Neural progenitor cell (in vitro differentiated cells): Measurements from ENCODE around the gene DAW1. TPM values are rescaled to one million over a fixed set of nuclear protein-coding genes. Genes with fewer than 3 reads are reported as not detected.

Experiments used
- DNase-seq: peaks from one replicate; pipeline ENCODE4 v3.0.0-alpha.2; 2016; ENCODE audit warnings: low spot score
- H2AFZ ChIP-seq: fragments of 200-600 bp; sonication (generic); replicated peaks from 2 replicates; pipeline ENCODE4 v1.6.1; 2016; ENCODE audit warnings: antibody characterized with exemption
- H3F3A ChIP-seq: fragments of 200-600 bp; sonication (generic); 2 replicates; pipeline ENCODE4 v1.6.1; 2016; ENCODE audit warnings: antibody characterized with exemption, low read depth
- H3K27ac ChIP-seq: fragments of 200-600 bp; sonication (generic); 2 replicates; pipeline ENCODE4 v1.5.1; 2016; ENCODE audit warnings: mild to moderate bottlenecking
- H3K27me3 ChIP-seq: fragments of 200-600 bp; sonication (generic); 2 replicates; pipeline ENCODE4 v1.6.1; 2016; ENCODE audit warnings: mild to moderate bottlenecking, moderate library complexity
- H3K36me3 ChIP-seq: fragments of 200-600 bp; sonication (generic); 2 replicates; pipeline ENCODE4 v1.5.1; 2016
- H3K4me1 ChIP-seq: fragments of 200-600 bp; sonication (generic); 2 replicates; pipeline ENCODE4 v1.6.1; 2016; ENCODE audit warnings: mixed run types
- H3K4me2 ChIP-seq: fragments of 200-600 bp; sonication (generic); 2 replicates; pipeline ENCODE4 v1.6.1; 2016
- H3K4me3 ChIP-seq: fragments of 200-600 bp; sonication (generic); 2 replicates; pipeline ENCODE4 v1.5.1; 2016
- H3K79me2 ChIP-seq: fragments of 200-600 bp; sonication (generic); 2 replicates; pipeline ENCODE4 v1.6.1; 2016; ENCODE audit warnings: low read depth
- H3K9ac ChIP-seq: fragments of 200-600 bp; sonication (generic); 2 replicates; pipeline ENCODE4 v1.6.1; 2016
- H3K9me3 ChIP-seq: fragments of 200-600 bp; sonication (generic); 2 replicates; pipeline ENCODE4 v1.5.1; 2016; ENCODE audit warnings: low read depth
- H4K20me1 ChIP-seq: fragments of 200-600 bp; sonication (generic); 2 replicates; pipeline ENCODE4 v1.6.1; 2016; ENCODE audit warnings: low read depth
- H3K27ac Mint-ChIP-seq: 3 replicates; pipeline ENCODE4 v1.8.0; 2021; ENCODE audit warnings: mixed read lengths
- H3K27me3 Mint-ChIP-seq: 2 replicates; pipeline ENCODE4 v1.8.0; 2022; ENCODE audit warnings: low read depth, mild to moderate bottlenecking, inconsistent platforms, moderate library complexity, mixed read lengths; ENCODE audit not compliant: insufficient read depth
- H3K36me3 Mint-ChIP-seq: 3 replicates; pipeline ENCODE4 v1.8.0; 2021; ENCODE audit warnings: mixed read lengths
- H3K4me1 Mint-ChIP-seq: 3 replicates; pipeline ENCODE4 v1.8.0; 2021; ENCODE audit warnings: mixed read lengths
- H3K4me3 Mint-ChIP-seq: 3 replicates; pipeline ENCODE4 v1.8.0; 2021; ENCODE audit warnings: mild to moderate bottlenecking, moderate library complexity, mixed read lengths
- H3K9me3 Mint-ChIP-seq: 3 replicates; pipeline ENCODE4 v1.8.0; 2020; ENCODE audit warnings: mixed read lengths
- EZH2 ChIP-seq: fragments of 200-600 bp; sonication (generic); IDR thresholded peaks from 2 replicates; pipeline ENCODE4 v1.6.1; 2017; ENCODE audit warnings: antibody characterized with exemption, mild to moderate bottlenecking, moderate library complexity
- EZH2phosphoT487 ChIP-seq: fragments of 200-600 bp; sonication (generic); IDR thresholded peaks from 2 replicates; pipeline ENCODE4 v1.6.1; 2017; ENCODE audit warnings: antibody characterized with exemption
- total RNA-seq: library from RNA; depleted of rRNA; stranded (reverse); fragments of >200 nt; gene quantifications from 2 replicates; pipeline ENCODE4 v1.2.3, GENCODE V29; 2015; ENCODE audit warnings: low replicate concordance
- TF ChIP-seq, protein P1 (sequence below): fragments of 200-600 bp; sonication (generic); IDR thresholded peaks from 2 replicates; pipeline ENCODE4 v1.5.1; 2017; ENCODE audit warnings: antibody characterized with exemption, mild to moderate bottlenecking

DAW1 gene
- total RNA-seq, 1 donor from 2014 or later: not detected

DNA sequence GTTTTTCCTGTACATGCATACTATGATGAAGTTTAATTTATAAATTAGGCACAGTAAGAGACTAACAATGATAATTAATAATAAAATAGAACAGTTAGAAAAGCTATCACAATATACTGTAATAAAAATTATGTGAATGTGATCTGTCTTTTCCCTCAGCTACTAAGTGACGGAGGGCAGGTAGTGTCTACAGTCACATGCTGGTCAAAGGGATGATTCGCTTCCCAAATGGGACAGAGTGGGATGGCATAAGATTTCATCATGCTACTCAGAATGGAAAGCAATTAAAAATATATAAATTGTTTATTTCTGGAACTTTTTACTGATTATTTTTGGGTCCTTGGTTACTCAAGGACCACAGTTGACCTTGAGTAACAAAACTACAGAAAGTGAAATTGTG is 71.5 kb downstream of the DAW1 start:
- H4K20me1 ChIP-seq: no peaks in the 10 kb centered on the region
- no peak overlapping the region for H3K4me3 Mint-ChIP-seq
- no peak overlapping the region for H3K4me2 ChIP-seq
- peaks cover 5% of the 10 kb centered on the region for H3K4me1 ChIP-seq
- no peaks in the 10 kb centered on the region for H3K27me3 ChIP-seq
- H3K4me3 ChIP-seq: no peak overlapping the region
- no peaks in the 10 kb centered on the region for H3F3A ChIP-seq
- H3K9me3 ChIP-seq: no peaks in the 10 kb centered on the region
- H3K27ac ChIP-seq: no peak overlapping the region
- no peaks in the 10 kb centered on the region for H3K36me3 ChIP-seq
- H3K36me3 Mint-ChIP-seq: no peaks in the 10 kb centered on the region
- H3K79me2 ChIP-seq: no peaks in the 10 kb centered on the region
- TF ChIP-seq, protein P1, sequence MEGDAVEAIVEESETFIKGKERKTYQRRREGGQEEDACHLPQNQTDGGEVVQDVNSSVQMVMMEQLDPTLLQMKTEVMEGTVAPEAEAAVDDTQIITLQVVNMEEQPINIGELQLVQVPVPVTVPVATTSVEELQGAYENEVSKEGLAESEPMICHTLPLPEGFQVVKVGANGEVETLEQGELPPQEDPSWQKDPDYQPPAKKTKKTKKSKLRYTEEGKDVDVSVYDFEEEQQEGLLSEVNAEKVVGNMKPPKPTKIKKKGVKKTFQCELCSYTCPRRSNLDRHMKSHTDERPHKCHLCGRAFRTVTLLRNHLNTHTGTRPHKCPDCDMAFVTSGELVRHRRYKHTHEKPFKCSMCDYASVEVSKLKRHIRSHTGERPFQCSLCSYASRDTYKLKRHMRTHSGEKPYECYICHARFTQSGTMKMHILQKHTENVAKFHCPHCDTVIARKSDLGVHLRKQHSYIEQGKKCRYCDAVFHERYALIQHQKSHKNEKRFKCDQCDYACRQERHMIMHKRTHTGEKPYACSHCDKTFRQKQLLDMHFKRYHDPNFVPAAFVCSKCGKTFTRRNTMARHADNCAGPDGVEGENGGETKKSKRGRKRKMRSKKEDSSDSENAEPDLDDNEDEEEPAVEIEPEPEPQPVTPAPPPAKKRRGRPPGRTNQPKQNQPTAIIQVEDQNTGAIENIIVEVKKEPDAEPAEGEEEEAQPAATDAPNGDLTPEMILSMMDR: no peak
- TF ChIP-seq EZH2phosphoT487 (no peak), EZH2 (no peak)
- H3K9ac ChIP-seq: no peak overlapping the region
- H2AFZ ChIP-seq: no peak overlapping the region
- H3K27ac Mint-ChIP-seq: no peak overlapping the region
- DNase-seq: no peak
- no peaks in the 10 kb centered on the region for H3K27me3 Mint-ChIP-seq
- peaks cover 4% of the 10 kb centered on the region for H3K9me3 Mint-ChIP-seq
- peaks cover 4% of the 10 kb centered on the region for H3K4me1 Mint-ChIP-seq

DNA sequence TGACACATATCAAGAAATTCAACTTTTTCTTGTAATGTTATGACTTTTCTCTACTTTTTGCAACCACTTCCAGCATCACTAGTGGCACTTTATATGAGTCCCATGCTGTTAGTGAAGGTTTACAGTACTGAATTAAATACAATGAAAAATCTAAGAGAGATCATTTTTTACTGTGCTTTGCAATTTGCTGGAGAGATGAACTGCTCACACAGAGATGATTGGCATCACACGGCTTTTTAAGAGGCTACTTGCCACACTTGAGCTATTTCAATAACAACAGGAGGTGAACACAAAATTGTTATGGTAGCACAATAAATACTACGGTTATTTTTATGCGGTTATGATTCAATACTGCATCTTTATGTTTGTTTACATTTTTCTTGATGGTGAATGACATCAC is 88.9 kb downstream of the DAW1 start:
- no peak overlapping the region for H3K4me2 ChIP-seq
- no peaks in the 10 kb centered on the region for H3K9me3 ChIP-seq
- no peaks in the 10 kb centered on the region for H3F3A ChIP-seq
- no peak for TF ChIP-seq EZH2
- TF ChIP-seq, protein P1: no peak
- TF ChIP-seq EZH2phosphoT487: no peak
- no peaks in the 10 kb centered on the region for H3K79me2 ChIP-seq
- Mint-ChIP-seq H3K4me1 (peaks cover 3% of the 10 kb centered on the region), H3K9me3 (no peaks in the 10 kb centered on the region), H3K4me3 (no peak overlapping the region), H3K27me3 (no peaks in the 10 kb centered on the region), H3K36me3 (no peaks in the 10 kb centered on the region), H3K27ac (no peak overlapping the region)
- H3K36me3 ChIP-seq: no peaks in the 10 kb centered on the region
- no peak overlapping the region for H3K4me3 ChIP-seq
- DNase-seq: no peak
- H3K27ac ChIP-seq: no peak overlapping the region
- no peaks in the 10 kb centered on the region for H3K4me1 ChIP-seq
- no peaks in the 10 kb centered on the region for H3K27me3 ChIP-seq
- H2AFZ ChIP-seq: no peak overlapping the region
- no peaks in the 10 kb centered on the region for H4K20me1 ChIP-seq
- no peak overlapping the region for H3K9ac ChIP-seq

DNA sequence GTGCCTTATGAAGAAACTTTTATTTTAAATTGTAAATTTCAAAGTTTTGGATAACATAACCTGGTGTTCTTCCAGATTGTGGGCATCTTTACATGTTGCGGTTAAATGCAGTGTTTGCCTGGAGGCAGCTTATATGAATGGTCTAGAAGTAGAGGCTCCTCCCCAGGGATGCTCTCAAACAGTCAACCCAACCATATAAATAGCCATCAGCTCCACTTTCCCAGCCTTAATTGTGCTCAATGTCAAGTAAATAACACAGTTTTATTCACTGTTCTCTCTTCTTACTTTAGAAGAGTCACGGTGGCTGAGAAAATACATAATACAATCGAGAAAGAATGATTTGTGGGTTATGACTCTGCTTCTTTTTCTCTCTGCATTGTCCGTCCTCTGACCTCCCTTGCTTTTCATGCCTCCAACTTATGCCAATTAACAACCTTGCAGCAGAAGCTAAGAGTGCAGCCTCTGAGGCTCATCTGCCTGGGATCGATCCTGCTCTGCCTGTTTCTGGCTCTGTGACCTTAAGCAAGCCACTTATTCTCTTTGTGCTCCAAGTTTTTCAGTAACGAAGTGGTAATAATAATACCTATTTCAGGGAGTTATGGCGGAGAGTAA is 100.3 kb downstream of the DAW1 start:
- Histone ChIP-seq H4K20me1 (no peaks in the 10 kb centered on the region), H3F3A (no peaks in the 10 kb centered on the region), H3K79me2 (no peaks in the 10 kb centered on the region), H3K27me3 (no peaks in the 10 kb centered on the region), H3K4me2 (no peak overlapping the region), H3K4me1 (no peaks in the 10 kb centered on the region), H2AFZ (no peak overlapping the region), H3K9ac (no peak overlapping the region), H3K9me3 (no peaks in the 10 kb centered on the region), H3K36me3 (no peaks in the 10 kb centered on the region), H3K27ac (no peak overlapping the region), H3K4me3 (no peak overlapping the region)
- no peak overlapping the region for H3K27ac Mint-ChIP-seq
- no peaks in the 10 kb centered on the region for H3K9me3 Mint-ChIP-seq
- no peak overlapping the region for H3K4me3 Mint-ChIP-seq
- H3K36me3 Mint-ChIP-seq: no peaks in the 10 kb centered on the region
- H3K27me3 Mint-ChIP-seq: peaks cover 2% of the 10 kb centered on the region
- TF ChIP-seq EZH2 (no peak), EZH2phosphoT487 (no peak)
- TF ChIP-seq, protein P1: no peak
- no peak for DNase-seq
- H3K4me1 Mint-ChIP-seq: no peaks in the 10 kb centered on the region
